ENCODE results near the gene PYHIN1. TPM values are rescaled to one million over a fixed set of nuclear protein-coding genes. Genes with fewer than 3 reads are reported as not detected.

The PYHIN1 gene
- total RNA-seq, 1 experiment from 2014 or later, result not detected

DNA sequence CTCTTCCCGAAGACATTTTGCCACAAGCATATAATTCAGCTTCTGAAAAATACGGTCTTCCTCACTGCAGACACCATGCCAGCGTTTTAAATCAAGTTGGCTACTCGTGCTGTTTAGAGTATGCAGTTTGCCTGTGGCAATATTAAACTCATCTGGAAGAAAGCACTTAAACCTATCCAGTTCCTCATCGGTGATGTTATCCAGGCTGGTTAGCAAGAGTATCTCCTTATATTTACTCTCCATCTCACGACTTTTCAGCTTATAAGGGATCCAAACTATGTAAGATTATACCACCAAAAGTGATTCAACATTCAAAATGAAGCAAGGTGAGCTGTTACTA lies 68.7 kb downstream of the PYHIN1 start:
- ChIA-PET RAD21 (ENCODE audit: low non-redundant PET in 1 of 2, low total read pairs in 2 of 2, uncharacterized antibody in 2 of 2, unreplicated experiment in 2 of 2) (no interaction called here), POLR2A (no interaction called here), CTCF (interaction anchor here (0.7 kb wide), 1 partner anchor 71 kb away, joined by 3 read pairs; no protein-coding TSS in a partner anchor)
- Histone ChIP-seq H3K9me3 (ENCODE audit: control insufficient read depth in 1 of 2, insufficient read depth in 1 of 2, low read depth in 1 of 2, low read length in 2 of 2) (no peaks in the 10 kb centered on the region), H3K79me2 (ENCODE audit: insufficient read depth, low read length) (no peaks in the 10 kb centered on the region), H3K9ac (ENCODE audit: low read length) (no peak overlapping the region), H3K4me3 (replicated peaks in 1 of 2; ENCODE audit: low read depth in 1 of 2, low read length in 2 of 2) (no peak overlapping the region), H3K4me1 (ENCODE audit: control insufficient read depth in 1 of 2, insufficient read depth in 2 of 2, low read length in 2 of 2) (peaks cover 6 to 8% of the 10 kb centered on the region in 2 experiments), H3K4me2 (ENCODE audit: low read length) (no peak overlapping the region), H2AFZ (ENCODE audit: low read depth, low read length, poor library complexity, severe bottlenecking) (no peak overlapping the region), H4K20me1 (ENCODE audit: insufficient read depth) (no peaks in the 10 kb centered on the region), H3K27me3 (ENCODE audit: insufficient read depth, low read length) (no peaks in the 10 kb centered on the region), H3K9me2 (ENCODE audit: insufficient read depth) (no peaks in the 10 kb centered on the region), H3K27ac (ENCODE audit: low read depth, low read length) (no peak overlapping the region), H3K36me3 (ENCODE audit: control insufficient read depth in 1 of 2, insufficient read depth in 2 of 2, low read length in 2 of 2) (no peaks in the 10 kb centered on the region)
- DNase-seq (ENCODE audit: low read depth, low spot score), result no peak
- BruUV-seq (replicated peaks), result no TSS peak
- TF ChIP-seq ELF1 (IDR thresholded peaks at IDR 0.05; ENCODE audit: borderline replicate concordance, low read depth), result no peak
- no peak for TF ChIP-seq POLR2AphosphoS5 (IDR thresholded peaks at IDR 0.05; ENCODE audit: low read depth, low read length)
- intact Hi-C loops (cut with micrococcal nuclease), result no loop called here
- no peak for ATAC-seq

DNA sequence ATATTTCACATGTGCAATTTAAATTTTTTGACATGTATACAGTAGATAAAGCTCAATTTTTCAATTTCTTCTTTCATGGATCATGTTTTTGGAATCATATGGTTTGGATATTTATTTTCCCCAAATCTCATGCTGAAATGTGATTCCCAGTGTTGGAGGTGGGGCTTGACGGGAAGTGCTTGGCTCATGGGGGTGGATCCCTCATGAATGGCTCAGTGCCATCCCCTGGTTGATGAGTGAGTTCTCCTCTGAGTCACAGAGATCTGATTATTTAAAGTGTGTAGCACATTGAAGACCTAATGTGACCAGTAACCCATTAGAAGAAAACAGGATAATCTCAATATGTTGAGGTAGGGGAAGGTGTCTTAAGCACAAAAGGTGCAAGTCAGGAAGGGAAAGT lies 69.3 kb downstream of the PYHIN1 start:
- H3K9me3 ChIP-seq (ENCODE audit: control insufficient read depth in 1 of 2, insufficient read depth in 1 of 2, low read depth in 1 of 2, low read length in 2 of 2), result no peaks in the 10 kb centered on the region
- no peaks in the 10 kb centered on the region for H4K20me1 ChIP-seq (ENCODE audit: insufficient read depth)
- CTCF ChIA-PET, result no interaction called here
- H3K36me3 ChIP-seq (ENCODE audit: control insufficient read depth in 1 of 2, insufficient read depth in 2 of 2, low read length in 2 of 2), result no peaks in the 10 kb centered on the region
- H3K27ac ChIP-seq (ENCODE audit: low read depth, low read length), result no peak overlapping the region
- RAD21 ChIA-PET (ENCODE audit: low non-redundant PET in 1 of 2, low total read pairs in 2 of 2, uncharacterized antibody in 2 of 2, unreplicated experiment in 2 of 2), result no interaction called here
- ATAC-seq (no peak; the same call in 1 of the 2 replicates), DNase-seq (ENCODE audit: low read depth, low spot score) (peak; percentile 10)
- POLR2A ChIA-PET, result no interaction called here
- H3K9ac ChIP-seq (ENCODE audit: low read length), result no peak overlapping the region
- H2AFZ ChIP-seq (ENCODE audit: low read depth, low read length, poor library complexity, severe bottlenecking), result no peak overlapping the region
- H3K4me1 ChIP-seq (ENCODE audit: control insufficient read depth in 1 of 2, insufficient read depth in 2 of 2, low read length in 2 of 2), result peaks cover 6 to 8% of the 10 kb centered on the region in 2 experiments
- H3K9me2 ChIP-seq (ENCODE audit: insufficient read depth), result no peaks in the 10 kb centered on the region
- BruUV-seq (replicated peaks), result no TSS peak
- H3K4me2 ChIP-seq (ENCODE audit: low read length), result peak overlapping the region; percentile 1; the same call in 1 of the 2 replicates
- no peaks in the 10 kb centered on the region for H3K79me2 ChIP-seq (ENCODE audit: insufficient read depth, low read length)
- peaks cover under 1% of the 10 kb centered on the region; the same call in 1 of the 2 replicates for H3K27me3 ChIP-seq (ENCODE audit: insufficient read depth, low read length)
- intact Hi-C loops (cut with micrococcal nuclease), result no loop called here
- no peak overlapping the region for H3K4me3 ChIP-seq (replicated peaks in 1 of 2; ENCODE audit: low read depth in 1 of 2, low read length in 2 of 2)
- TF ChIP-seq EZH2 (IDR thresholded peaks at IDR 0.05) (no peak), ELF1 (IDR thresholded peaks at IDR 0.05; ENCODE audit: borderline replicate concordance, low read depth) (no peak), EGR1 (IDR thresholded peaks at IDR 0.05; ENCODE audit: low read depth) (no peak), SRF (IDR thresholded peaks at IDR 0.05; ENCODE audit: low read depth) (no peak), JUND (IDR thresholded peaks at IDR 0.05) (no peak), POLR2AphosphoS5 (IDR thresholded peaks at IDR 0.05; ENCODE audit: low read depth, low read length) (no peak), ZFX (IDR thresholded peaks at IDR 0.05) (no peak), ZNF274 (IDR thresholded peaks at IDR 0.05; ENCODE audit: low read depth, low read length) (no peak), EZH2phosphoT487 (IDR thresholded peaks at IDR 0.05; ENCODE audit: borderline replicate concordance) (no peak), CBX3 (IDR thresholded peaks at IDR 0.05; ENCODE audit: low read depth) (no peak), CEBPB (IDR thresholded peaks at IDR 0.05; ENCODE audit: low read depth) (no peak)
- TF ChIP-seq, protein P1, sequence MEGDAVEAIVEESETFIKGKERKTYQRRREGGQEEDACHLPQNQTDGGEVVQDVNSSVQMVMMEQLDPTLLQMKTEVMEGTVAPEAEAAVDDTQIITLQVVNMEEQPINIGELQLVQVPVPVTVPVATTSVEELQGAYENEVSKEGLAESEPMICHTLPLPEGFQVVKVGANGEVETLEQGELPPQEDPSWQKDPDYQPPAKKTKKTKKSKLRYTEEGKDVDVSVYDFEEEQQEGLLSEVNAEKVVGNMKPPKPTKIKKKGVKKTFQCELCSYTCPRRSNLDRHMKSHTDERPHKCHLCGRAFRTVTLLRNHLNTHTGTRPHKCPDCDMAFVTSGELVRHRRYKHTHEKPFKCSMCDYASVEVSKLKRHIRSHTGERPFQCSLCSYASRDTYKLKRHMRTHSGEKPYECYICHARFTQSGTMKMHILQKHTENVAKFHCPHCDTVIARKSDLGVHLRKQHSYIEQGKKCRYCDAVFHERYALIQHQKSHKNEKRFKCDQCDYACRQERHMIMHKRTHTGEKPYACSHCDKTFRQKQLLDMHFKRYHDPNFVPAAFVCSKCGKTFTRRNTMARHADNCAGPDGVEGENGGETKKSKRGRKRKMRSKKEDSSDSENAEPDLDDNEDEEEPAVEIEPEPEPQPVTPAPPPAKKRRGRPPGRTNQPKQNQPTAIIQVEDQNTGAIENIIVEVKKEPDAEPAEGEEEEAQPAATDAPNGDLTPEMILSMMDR (IDR thresholded peaks at IDR 0.05 in 2 of 3, conservative IDR thresholded peaks at IDR 0.05 in 1 of 3; ENCODE audit: borderline replicate concordance in 1 of 3, insufficient read depth in 1 of 3, low read depth in 2 of 3, low read length in 2 of 3), result no peak
- TF ChIP-seq, protein P2, sequence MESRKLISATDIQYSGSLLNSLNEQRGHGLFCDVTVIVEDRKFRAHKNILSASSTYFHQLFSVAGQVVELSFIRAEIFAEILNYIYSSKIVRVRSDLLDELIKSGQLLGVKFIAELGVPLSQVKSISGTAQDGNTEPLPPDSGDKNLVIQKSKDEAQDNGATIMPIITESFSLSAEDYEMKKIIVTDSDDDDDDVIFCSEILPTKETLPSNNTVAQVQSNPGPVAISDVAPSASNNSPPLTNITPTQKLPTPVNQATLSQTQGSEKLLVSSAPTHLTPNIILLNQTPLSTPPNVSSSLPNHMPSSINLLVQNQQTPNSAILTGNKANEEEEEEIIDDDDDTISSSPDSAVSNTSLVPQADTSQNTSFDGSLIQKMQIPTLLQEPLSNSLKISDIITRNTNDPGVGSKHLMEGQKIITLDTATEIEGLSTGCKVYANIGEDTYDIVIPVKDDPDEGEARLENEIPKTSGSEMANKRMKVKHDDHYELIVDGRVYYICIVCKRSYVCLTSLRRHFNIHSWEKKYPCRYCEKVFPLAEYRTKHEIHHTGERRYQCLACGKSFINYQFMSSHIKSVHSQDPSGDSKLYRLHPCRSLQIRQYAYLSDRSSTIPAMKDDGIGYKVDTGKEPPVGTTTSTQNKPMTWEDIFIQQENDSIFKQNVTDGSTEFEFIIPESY (IDR thresholded peaks at IDR 0.05; ENCODE audit: extremely low read depth, insufficient replicate concordance, low read length), result no peak
- TF ChIP-seq, protein P3, sequence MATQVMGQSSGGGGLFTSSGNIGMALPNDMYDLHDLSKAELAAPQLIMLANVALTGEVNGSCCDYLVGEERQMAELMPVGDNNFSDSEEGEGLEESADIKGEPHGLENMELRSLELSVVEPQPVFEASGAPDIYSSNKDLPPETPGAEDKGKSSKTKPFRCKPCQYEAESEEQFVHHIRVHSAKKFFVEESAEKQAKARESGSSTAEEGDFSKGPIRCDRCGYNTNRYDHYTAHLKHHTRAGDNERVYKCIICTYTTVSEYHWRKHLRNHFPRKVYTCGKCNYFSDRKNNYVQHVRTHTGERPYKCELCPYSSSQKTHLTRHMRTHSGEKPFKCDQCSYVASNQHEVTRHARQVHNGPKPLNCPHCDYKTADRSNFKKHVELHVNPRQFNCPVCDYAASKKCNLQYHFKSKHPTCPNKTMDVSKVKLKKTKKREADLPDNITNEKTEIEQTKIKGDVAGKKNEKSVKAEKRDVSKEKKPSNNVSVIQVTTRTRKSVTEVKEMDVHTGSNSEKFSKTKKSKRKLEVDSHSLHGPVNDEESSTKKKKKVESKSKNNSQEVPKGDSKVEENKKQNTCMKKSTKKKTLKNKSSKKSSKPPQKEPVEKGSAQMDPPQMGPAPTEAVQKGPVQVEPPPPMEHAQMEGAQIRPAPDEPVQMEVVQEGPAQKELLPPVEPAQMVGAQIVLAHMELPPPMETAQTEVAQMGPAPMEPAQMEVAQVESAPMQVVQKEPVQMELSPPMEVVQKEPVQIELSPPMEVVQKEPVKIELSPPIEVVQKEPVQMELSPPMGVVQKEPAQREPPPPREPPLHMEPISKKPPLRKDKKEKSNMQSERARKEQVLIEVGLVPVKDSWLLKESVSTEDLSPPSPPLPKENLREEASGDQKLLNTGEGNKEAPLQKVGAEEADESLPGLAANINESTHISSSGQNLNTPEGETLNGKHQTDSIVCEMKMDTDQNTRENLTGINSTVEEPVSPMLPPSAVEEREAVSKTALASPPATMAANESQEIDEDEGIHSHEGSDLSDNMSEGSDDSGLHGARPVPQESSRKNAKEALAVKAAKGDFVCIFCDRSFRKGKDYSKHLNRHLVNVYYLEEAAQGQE (IDR thresholded peaks at IDR 0.05; ENCODE audit: low read depth), result no peak
